HepG2 (cell line): Measurements from ENCODE around the gene SERBP1. TPM values are rescaled to one million over a fixed set of nuclear protein-coding genes. Genes with fewer than 3 reads are reported as not detected.
A peak's percentile ranks its signal among the peaks of the same experiment; 100 is the strongest.

Experiments
- BRF2 ChIP-seq: sonication (generic); formaldehyde crosslinking; IDR thresholded peaks from 2 replicates; pipeline ENCODE4 v1.8.1; 2022; ENCODE audit warnings: mild to moderate bottlenecking, missing genetic modification reagents
- HNF4A ChIP-seq: sonication (generic); formaldehyde crosslinking; IDR thresholded peaks from 2 replicates; pipeline ENCODE4 v1.4.0; 2020; ENCODE audit warnings: missing genetic modification reagents
- JUN ChIP-seq: sonication (generic); formaldehyde crosslinking; IDR thresholded peaks from 2 replicates; pipeline ENCODE4 v1.4.0; 2020; ENCODE audit warnings: mild to moderate bottlenecking, missing genetic modification reagents
- NFKB2 ChIP-seq: sonication (generic); formaldehyde crosslinking; IDR thresholded peaks from 2 replicates; pipeline ENCODE4 v1.4.0; 2020; ENCODE audit warnings: missing genetic modification reagents, borderline replicate concordance
- RARA ChIP-seq: IDR thresholded peaks from 2 replicates; pipeline ENCODE4 v1.6.1; 2016; ENCODE audit warnings: missing genetic modification reagents, missing compliant biosample characterization
- RBM22 ChIP-seq: fragments of 200-400 bp; formaldehyde crosslinking; optimal IDR thresholded peaks from 2 replicates; pipeline ENCODE3; 2017; ENCODE audit warnings: mild to moderate bottlenecking, low read length, moderate library complexity
- RERE ChIP-seq: IDR thresholded peaks from 2 replicates; pipeline ENCODE4 v1.6.1; 2016; ENCODE audit warnings: low read depth, missing genetic modification reagents, missing compliant biosample characterization
- SALL2 ChIP-seq: sonication (generic); formaldehyde crosslinking; IDR thresholded peaks from 2 replicates; pipeline ENCODE4 v1.8.1; 2023; ENCODE audit warnings: mild to moderate bottlenecking, missing genetic modification reagents, inconsistent platforms
- ZNF816 ChIP-seq: sonication (generic); formaldehyde crosslinking; IDR thresholded peaks from 2 replicates; pipeline ENCODE4 v1.8.0; 2022; ENCODE audit warnings: missing genetic modification reagents, mild to moderate bottlenecking, borderline replicate concordance
- polyA plus RNA-seq, 8 experiments: library from polyadenylated mRNA; depleted of rRNA in 3 of 8; stranded (reverse) in 7 of 8; unstranded in 1 of 8; fragments of >200 nt; fragmentation: Illumina TruSeq in 4 of 8; extraction: Trizol in 4 of 8; gene quantifications; 2 replicates each; pipeline versions ENCODE4 v1.2.1 to v1.2.3, GENCODE V29; 2011 to 2016; ENCODE audit warnings: low read depth in 4 of 8, missing spikeins in 1 of 8, mixed read lengths in 1 of 8; ENCODE audit not compliant: insufficient read depth in 1 of 8
- total RNA-seq, 5 experiments: library from RNA; depleted of rRNA; stranded (reverse); fragments of >200 nt; fragmentation: Illumina TruSeq; extraction: Trizol; gene quantifications; 2 replicates each; pipeline ENCODE4 v1.2.3, GENCODE V29; 2016; ENCODE audit warnings: low read depth in 1 of 5
- TF ChIP-seq, protein P1 (sequence below): sonication (generic); formaldehyde crosslinking; IDR thresholded peaks from 2 replicates; pipeline ENCODE4 v1.4.0; 2020; ENCODE audit warnings: missing genetic modification reagents
- TF ChIP-seq, protein P2 (sequence below): sonication (generic); formaldehyde crosslinking; IDR thresholded peaks from 2 replicates; pipeline ENCODE4 v1.5.0; 2020; ENCODE audit warnings: mild to moderate bottlenecking, missing genetic modification reagents
- TF ChIP-seq, protein P3 (sequence below): sonication (generic); formaldehyde crosslinking; conservative IDR thresholded peaks from 2 replicates; pipeline ENCODE4 v1.8.0; 2022; ENCODE audit warnings: mild to moderate bottlenecking, moderate library complexity, missing genetic modification reagents

The SERBP1 gene
- total and polyA plus RNA-seq, 2 of the 13 experiments (the other 11 are each of a cell fraction or from before 2014, with no cell fraction given) = 175 to 281 TPM

DNA sequence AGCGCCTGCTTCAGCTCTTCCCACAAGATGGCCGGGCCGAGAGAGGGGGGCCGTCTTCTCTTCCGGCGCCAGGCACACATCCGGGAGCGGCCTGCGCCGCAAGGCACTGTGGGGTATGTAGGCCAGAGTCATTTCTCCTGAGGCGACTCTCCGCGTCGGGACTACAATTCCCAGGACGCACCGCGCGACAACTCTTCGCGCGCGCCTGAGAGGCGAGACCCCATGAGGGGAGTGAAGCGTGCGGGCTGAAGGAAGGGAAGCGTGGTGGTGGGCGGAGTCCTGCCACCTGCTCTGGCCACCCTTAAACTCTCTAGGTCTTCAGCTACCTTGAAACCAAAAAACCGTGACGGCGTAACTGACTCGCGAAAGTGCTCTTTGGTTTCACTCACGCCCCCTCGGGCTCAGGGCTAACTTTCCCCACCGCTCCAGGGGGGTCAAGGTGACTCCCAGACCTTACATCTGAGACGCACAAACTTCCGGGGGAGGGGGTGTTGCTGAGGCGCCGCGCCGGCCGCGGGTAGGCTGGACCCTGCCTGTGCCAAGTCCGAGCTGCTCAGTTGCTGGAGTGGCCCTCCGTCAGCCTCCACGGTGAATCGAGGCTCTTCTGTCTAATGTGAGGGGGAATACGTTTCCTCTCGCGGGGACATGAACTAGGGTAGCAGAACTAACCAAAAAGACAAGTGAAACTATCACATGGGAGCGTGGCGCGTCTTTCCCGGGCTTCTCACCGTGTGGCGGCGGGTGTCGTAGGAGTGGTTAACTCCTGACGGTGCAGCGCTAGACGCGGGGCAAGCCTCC is at the start of gene SERBP1 (continued):
- no peak for TF ChIP-seq RERE (CRISPR knock-in tag)
- no peak; the same call in 1 of the 2 replicates for TF ChIP-seq JUN (CRISPR knock-in tag)
- peak; percentile 33; the same call in 1 of the 2 replicates for TF ChIP-seq BRF2 (CRISPR knock-in tag)
- TF ChIP-seq, protein P1, sequence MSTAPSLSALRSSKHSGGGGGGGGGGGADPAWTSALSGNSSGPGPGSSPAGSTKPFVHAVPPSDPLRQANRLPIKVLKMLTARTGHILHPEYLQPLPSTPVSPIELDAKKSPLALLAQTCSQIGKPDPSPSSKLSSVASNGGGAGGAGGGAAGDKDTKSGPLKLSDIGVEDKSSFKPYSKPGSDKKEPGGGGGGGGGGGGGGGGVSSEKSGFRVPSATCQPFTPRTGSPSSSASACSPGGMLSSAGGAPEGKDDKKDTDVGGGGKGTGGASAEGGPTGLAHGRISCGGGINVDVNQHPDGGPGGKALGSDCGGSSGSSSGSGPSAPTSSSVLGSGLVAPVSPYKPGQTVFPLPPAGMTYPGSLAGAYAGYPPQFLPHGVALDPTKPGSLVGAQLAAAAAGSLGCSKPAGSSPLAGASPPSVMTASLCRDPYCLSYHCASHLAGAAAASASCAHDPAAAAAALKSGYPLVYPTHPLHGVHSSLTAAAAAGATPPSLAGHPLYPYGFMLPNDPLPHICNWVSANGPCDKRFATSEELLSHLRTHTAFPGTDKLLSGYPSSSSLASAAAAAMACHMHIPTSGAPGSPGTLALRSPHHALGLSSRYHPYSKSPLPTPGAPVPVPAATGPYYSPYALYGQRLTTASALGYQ (CRISPR knock-in tag) = peak; percentile 68; the same call in 1 of the 2 replicates
- TF ChIP-seq, protein P2, sequence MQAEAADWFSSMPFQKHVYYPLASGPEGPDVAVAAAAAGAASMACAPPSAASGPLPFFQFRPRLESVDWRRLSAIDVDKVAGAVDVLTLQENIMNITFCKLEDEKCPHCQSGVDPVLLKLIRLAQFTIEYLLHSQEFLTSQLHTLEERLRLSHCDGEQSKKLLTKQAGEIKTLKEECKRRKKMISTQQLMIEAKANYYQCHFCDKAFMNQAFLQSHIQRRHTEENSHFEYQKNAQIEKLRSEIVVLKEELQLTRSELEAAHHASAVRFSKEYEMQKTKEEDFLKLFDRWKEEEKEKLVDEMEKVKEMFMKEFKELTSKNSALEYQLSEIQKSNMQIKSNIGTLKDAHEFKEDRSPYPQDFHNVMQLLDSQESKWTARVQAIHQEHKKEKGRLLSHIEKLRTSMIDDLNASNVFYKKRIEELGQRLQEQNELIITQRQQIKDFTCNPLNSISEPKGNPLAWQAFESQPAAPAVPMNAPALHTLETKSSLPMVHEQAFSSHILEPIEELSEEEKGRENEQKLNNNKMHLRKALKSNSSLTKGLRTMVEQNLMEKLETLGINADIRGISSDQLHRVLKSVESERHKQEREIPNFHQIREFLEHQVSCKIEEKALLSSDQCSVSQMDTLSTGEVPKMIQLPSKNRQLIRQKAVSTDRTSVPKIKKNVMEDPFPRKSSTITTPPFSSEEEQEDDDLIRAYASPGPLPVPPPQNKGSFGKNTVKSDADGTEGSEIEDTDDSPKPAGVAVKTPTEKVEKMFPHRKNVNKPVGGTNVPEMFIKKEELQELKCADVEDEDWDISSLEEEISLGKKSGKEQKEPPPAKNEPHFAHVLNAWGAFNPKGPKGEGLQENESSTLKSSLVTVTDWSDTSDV (CRISPR knock-in tag) = peak; percentile 81; the same call in 1 of the 2 replicates
- peak; percentile 79 for TF ChIP-seq NFKB2 (CRISPR knock-in tag)
- TF ChIP-seq, protein P3, sequence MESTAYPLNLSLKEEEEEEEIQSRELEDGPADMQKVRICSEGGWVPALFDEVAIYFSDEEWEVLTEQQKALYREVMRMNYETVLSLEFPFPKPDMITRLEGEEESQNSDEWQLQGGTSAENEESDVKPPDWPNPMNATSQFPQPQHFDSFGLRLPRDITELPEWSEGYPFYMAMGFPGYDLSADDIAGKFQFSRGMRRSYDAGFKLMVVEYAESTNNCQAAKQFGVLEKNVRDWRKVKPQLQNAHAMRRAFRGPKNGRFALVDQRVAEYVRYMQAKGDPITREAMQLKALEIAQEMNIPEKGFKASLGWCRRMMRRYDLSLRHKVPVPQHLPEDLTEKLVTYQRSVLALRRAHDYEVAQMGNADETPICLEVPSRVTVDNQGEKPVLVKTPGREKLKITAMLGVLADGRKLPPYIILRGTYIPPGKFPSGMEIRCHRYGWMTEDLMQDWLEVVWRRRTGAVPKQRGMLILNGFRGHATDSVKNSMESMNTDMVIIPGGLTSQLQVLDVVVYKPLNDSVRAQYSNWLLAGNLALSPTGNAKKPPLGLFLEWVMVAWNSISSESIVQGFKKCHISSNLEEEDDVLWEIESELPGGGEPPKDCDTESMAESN (CRISPR knock-in tag) = peak; percentile 88
- peak; percentile 48; the same call in 1 of the 2 replicates for TF ChIP-seq HNF4A (CRISPR knock-in tag)
- peak; percentile 26; the same call in 1 of the 2 replicates for TF ChIP-seq SALL2 (CRISPR knock-in tag)
- TF ChIP-seq RBM22 = peak; percentile 25
- peak; percentile 46; the same call in 1 of the 2 replicates for TF ChIP-seq ZNF816 (CRISPR knock-in tag)
- TF ChIP-seq RARA (CRISPR knock-in tag) = peak; percentile 36
